GM21526 (cell line): Measurements from ENCODE around the gene METTL2B.
A peak's percentile ranks its signal among the peaks of the same experiment; 100 is the strongest.
"Not testable (repeated sequence)": the region's sequence is repeated elsewhere in the genome, so short reads cannot be mapped to it uniquely, and the experiment has no call there.

Experiments
- ATAC-seq: cut with Tn5 transposase; IDR thresholded peaks from one replicate; pipeline ENCODE4 v1.9.1; 2021; ENCODE audit warnings: moderate library complexity; ENCODE audit not compliant: unreplicated experiment, low FRiP score

The METTL2B gene

DNA sequence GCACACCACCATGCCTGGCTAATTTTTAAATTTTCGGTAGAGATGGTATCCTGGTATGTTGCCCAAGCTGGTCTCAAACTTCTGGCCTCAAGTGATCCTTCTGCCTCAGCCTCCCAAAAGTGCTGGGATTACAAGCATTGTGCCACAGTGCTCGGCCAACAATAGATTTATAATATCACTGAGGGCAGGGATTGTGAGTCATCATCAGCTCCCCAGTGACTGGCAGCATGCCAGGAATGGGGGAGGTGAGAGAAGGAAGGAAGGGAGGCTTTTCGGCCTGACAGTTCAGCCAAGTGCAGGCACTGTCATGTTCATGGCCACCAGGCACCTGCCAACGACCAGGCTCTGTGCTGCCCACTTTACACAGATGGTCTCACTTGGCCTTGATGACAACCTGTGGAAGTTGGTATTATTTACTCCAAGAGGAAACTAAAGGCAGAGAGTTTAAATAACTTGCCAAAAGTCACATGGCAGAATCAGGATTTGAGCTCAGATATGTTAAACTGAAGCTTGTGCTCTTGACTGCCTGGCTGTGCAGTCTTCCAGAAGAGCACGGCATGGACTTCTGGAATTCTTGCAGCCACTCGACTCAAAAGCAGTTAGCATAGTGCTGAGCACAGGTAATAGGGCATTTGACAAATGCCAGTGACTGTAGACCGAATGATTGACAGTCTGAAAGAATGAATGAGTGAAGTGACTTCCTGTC, 46.8 kb downstream of the METTL2B start:
- ATAC-seq, result not testable (repeated sequence)

DNA sequence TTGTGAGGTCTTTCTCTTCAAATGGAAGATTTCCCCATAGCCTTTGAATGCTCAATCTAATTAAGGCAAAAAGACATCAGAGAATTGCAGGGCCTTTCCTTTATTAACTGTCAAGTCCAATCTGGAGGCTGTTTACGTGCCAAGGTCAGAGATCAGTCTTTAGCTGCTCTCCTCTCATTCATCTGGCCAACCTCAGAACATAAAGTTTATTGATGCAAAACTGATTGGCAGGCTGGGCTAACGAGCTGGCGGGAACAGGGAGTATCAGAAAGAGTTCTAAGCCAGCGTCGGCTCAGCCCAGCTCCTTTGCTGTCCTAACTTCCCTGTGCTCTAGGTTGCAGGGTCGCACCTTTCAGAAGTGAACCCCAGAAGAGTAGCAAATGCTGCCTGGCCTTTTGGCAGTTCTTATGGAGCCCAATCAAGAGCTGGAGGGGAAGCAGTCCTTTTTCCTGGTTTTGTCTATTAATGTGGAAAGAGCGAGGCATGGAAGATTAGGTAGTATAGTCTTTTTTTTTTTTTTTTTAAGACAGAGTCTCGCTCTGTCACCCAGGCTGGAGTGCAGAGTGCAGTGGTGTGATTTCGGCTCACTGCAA, 47.5 kb downstream of the METTL2B start:
- ATAC-seq, result not testable (repeated sequence)

DNA sequence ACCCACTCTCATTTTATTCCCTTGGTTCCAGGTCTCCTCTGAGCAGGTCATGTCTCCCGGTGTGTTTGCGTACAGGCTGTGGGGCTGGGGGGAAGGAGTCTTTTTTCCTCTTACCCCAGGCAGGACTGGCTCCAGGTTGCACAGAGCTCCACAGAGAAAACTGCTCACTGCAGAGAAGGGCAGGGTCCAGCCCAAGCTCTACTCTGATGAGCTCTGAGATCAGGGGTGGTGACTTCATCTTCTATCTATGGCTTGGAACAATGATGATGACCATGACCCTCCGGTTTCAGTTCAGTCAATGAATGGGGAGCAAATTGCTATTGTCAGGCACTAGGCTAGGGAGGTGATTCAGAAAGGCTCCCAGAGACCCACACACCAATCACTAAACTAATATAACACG, 49.0 kb downstream of the METTL2B start:
- ATAC-seq, result not testable (repeated sequence)

DNA sequence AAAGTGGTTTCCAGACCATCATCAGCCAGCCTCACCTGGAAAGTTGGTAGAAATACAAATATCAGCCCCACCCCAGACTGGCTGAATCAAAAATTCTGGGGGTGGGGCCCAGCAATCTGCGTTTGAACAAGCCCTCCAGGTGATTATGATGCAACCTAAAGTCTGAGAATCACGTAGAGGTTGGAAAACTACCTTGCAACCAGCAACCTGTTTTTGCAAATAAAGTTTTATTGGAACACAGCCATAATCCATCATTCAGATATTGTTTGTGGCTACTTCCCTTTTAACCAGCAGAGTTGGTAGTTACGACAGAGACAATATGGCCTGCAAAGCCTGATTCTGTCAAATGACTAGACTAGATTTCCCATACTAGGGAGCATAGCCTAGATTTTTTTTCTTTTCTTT, 49.5 kb downstream of the METTL2B start:
- not testable (repeated sequence) for ATAC-seq

DNA sequence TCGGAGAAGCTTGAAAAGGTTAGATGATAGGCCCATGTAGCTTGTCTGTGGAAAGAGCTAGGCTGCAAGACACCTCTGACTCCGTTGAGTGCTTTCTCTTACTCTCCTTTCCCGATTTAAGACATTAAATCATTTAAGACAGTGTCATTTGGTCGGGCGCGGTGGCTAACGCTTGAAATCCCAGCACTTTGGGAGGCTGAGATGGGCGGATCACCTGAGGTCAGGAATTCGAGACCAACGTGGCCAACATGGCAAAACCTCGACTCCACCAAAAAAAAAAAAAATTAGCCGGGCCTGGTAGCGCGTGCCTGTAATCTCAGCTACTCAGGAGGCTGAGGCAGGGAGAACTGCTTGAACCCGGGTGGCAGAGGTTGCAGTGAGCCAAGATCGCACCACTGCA, 52.6 kb downstream of the METTL2B start:
- not testable (repeated sequence) for ATAC-seq

DNA sequence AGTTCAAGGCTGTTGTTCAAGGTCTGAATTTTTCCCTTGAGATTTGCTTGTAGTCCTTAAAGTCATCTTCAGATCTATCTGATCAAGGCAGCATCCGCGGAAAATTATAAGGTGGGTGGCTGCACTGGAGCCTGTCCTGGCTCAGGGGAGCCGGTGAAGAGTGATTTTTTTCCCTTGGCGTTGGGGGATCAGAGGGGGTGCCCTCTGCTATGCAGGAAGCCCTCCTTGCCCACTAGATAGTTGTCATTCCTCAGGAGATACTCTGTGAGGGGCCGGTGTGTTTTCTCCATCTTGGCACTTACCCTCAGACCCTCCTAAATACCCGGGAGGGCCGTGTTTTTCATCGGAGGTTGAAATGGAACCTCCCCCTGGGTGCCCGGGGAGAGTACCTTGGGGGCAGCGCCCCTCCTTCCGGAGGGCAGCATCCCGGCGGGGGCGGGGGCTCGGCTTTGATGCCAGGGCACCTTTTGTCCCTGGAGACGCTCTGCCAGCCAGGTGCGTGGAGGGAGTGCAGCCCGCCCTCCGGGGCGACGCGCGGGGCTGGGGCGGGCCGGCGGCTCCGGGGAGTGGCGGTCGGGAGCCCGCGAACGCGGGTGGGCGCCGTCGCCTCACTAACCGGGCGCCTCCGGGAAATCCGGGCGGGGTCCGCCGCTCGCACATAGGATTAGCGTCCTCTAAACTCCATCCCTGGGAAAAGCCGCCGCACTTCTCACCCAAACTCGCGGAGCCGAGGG, 53.7 kb downstream of the METTL2B start:
- peak; percentile 18 for ATAC-seq

DNA sequence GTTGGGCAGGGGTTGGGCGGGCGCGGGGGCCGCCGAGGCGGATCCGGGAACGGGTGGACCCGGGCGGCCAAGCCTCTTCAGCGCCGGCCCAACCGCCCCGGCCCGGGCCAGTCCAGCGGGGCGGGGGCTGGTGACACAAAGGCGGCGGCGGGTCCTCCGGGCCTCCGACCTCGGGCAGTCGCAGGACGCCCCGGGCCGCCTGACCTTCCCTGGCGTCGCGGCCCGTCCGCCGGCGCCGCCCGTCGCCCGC, 54.2 kb downstream of the METTL2B start:
- ATAC-seq, result peak; percentile 34

DNA sequence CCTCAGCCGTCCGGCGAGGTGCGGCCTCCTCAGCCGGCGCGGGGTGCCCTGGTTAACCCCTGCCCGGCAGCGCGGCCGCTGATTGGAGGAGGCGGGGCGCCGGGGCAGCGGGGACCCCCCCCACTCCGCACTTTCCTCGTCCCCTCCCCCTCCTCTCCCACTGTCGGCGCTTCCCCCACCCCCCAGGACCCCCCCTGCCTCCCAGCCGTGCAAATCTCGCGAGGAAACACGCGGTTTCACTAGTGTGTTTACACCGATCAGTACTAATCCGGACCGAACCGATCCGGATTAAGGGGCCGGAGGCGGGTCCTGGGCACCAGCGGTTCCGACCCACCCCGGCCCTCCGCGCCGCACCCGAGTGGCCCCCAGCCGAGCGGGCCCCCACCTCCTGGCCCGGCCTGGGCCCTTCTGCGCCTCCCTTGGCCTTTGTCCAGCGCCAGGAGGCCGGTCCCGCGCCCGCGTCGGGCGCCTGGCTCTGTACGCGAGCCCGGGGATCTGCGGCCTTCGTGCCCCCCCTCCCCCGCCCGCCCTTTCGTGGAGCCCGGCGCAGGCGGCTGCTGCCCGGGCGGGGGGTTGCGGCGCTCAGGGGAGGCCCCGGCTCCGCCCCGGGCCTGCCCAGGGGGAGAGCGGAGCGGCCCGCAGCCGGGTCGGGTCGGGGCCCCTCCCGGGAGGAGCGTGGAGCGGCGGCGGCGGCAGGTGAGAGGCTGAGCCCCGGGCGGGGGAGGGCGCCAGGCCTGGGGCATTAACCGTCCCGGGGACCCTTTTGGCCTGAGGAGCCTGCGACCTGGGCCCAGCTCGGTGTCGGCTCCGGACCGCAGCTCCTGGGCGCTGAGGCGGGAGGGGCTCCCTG, 54.8 kb downstream of the METTL2B start:
- peak; percentile 66 for ATAC-seq

DNA sequence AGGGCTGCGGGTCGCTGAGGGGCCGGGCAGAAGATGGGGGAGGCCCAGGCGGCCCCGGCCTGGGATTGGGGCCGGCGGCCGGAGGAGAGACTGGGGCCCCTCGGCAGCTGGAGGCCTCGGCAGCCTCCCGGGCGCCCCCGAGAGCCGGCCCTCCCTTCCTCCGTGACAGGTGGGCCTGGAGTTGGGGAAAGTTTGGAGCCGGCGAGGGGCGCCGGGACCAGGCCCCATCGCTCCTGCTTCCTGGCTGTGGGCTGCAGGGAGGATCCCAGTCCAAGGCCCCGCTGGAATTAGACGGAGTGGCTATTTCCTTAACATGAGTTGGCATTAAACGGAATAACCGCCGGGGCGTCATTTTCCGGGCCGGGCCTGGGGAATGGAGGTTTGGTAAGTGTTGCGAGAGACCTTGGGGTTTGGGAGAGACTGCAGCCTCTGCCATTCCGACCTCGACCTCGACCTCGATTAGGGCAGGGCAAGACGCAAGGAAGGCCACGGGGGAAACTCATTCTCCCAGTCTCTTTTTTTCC, 55.5 kb downstream of the METTL2B start:
- ATAC-seq, result not testable (repeated sequence)

DNA sequence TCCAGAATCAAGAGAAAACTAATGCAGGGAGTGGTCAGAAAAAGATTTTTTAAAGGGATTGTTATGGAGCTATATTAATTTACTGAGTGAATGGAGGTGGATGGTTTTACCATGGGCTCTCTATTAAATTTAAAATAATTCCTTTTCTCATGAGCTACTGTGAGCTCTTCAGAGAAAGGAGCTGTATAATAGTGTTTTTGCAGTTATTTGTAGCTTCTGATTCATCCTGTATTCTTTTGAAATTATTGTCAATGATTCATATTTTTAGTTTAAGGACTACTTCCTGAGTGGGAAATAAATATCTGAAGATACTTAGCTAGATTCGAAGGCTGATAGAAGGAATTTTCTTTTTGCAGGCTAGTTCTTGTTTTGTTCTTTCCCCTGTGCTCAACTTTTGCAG, 56.4 kb downstream of the METTL2B start:
- ATAC-seq, result not testable (repeated sequence)

DNA sequence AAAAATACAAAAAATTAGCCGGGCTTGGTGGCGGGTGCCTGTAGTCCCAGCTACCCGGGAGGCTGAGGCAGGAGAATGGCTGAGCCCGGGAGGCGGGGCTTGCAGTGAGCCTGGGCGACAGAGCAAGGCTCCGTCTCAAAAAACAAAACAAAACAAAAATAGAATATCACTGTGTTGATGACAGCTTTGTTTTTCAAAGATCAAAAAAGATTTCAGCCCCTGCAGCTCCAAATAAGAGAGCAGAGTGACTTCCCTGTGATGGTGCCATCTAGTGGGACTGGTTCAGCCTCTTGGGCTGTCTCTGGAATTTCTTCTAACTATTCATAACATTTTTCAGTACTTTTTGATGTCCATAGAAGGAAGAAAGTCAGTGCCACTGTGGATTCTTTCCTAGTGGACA, 60.9 kb downstream of the METTL2B start:
- ATAC-seq, result not testable (repeated sequence)

DNA sequence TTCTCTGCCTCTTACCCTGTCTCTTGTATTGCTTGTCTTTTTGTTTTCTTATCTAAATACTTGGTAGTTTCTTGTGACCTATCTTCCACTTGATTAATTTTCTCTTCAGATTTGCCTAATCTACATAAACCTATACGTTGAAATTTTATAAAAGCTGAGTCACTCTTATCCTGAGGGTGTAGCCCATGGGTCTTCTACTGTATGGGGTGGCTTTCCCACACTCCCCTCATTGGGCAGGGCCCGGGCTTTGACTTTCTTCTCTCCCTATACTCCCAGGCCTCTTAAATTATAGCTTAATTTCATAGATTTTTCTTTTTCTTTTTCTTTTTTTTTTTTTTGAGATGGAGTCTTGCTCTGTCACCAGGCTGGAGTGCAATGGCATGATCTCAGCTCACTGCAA, 66.0 kb downstream of the METTL2B start:
- ATAC-seq, result not testable (repeated sequence)

DNA sequence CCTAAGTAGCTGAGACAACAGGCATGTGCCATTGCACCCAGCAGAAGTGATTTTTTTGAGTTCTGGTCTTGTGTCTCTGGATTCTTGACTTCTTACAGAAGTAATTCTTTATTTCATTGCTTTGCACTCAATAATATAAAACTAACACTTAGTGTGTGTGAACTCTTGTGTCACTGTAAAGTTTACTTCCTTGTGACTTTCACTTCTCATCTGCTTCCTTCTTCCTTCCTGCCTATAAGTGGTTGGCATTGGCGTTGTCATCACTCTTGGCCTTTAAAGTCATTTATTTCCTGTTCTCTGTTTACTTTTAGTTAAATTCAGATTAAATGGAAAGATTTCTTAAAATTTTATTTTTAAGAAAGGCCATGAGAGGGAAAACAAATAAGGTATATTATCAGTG, 66.8 kb downstream of the METTL2B start:
- not testable (repeated sequence) for ATAC-seq

DNA sequence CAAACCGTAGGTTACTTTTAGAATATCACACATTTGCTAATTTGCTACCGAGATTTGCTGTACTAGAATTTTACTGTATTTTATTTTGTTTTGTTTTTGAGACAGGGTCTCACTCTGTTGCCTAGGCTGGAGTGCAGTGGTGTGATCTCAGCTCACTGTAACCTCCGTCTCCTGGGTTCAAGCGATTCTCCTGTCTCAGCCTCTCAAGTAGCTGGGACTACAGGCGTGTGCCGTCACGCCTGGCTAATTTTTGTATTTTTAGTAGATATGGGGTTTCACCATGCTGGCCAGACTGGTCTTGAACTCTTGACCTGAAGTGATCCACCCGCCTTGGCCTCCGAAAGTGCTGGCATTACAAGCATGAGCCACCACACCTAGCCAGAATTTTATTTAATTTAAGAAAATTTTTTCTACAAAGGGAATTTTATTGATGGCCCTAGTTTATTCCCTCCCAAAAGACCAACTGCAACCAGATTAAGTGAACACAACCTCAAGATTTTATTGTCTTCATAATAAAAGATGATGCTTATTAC, 69.8 kb downstream of the METTL2B start:
- not testable (repeated sequence) for ATAC-seq

DNA sequence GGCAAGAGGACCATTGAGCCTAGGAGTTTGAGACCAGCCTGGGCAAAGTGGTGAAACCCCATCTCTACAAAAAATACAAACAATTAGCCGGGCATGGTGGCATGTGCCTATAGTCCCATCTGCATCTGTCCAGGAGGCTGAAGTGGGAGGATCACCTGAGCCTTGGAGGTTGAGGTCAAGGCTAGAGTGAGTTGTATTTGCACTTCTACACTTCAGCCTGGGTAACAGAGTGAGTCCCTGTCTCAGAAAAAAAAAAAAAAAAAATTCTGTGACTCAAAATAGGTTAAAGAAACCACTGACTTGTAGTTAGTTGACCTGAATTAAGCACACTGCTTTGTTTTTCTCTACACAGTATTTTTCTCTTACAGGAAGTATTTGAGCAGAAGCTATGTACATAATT, 74.4 kb downstream of the METTL2B start:
- ATAC-seq, result no peak

DNA sequence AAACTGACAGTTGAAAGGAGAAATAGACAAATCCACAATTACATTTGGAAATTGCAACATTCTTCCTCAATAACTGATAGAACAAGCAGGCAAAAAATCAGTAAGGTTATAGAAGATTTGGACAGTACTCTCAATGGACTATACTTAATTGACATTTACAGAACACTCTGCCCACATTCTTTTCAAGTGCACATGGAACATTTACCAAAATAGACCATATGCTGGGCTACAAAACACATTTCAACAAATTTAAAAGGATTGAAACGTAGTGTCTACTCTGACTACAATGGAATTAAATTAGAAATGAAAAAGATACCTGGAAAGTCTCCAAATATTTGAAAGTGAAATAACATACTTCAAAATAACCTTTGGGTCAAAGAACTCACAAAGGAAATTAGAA, 77.8 kb downstream of the METTL2B start:
- not testable (repeated sequence) for ATAC-seq
